Activated naive CD8-positive, alpha-beta T cell treated with anti-CD3 and anti-CD28 coated beads, Interleukin-2, amount 50 U/mL, for 16 hours (primary cell): Measurements from ENCODE around the gene ARHGDIB.

Source experiments
- DNase-seq: peaks from one replicate; pipeline ENCODE4 v3.0.0-alpha.2; 2020; ENCODE audit warnings: low read depth, low spot score

The ARHGDIB gene

GRCh38 chr12:14930299-14930698 is 31.1 kb downstream of the ARHGDIB start:
- DNase-seq = no peak

- DNase-seq = no peak
Observed at GRCh38 chr12:14928931-14929330, 32.5 kb downstream of the ARHGDIB start.

- DNase-seq = no peak
Observed at GRCh38 chr12:14927267-14927666, 34.1 kb downstream of the ARHGDIB start.

DNA sequence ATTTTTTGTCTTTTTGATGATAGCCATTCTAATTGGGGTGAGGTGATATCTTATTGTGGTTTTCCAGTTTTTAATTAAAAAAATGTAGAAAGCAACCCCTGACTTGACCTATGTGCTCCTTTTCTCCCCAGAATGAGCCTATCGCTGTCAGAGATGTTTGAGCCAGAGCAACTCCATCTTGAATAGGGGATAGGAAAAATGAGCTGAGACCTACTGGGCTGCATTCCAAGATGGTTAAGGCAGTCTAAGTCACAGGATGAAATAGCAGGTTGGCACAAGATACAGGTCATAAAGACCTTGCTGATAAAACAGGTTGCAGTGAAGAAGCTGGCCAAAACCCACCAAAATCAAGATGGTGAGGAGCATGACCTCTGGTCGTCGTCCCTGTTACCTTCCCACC is 36.9 kb downstream of the ARHGDIB start:
- DNase-seq = no peak

DNA sequence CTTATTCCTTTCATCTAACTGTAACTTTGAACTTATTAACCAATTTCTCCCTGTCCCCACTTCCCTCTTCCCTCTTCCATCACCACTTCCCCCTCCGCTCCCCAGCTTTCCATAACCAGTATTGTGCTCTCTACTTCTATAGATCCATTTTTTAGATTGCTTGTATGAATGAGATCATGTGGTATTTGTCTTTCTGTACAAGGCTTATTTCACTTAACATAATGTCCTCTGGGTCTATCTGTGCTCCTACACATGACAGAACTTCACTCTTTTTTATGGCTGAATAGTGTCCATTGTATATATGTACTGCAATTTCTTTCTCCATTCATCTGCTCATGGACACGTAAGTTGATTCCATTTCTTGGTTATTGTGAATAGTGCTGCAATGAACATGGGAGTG is 37.5 kb downstream of the ARHGDIB start:
- no peak for DNase-seq

DNA sequence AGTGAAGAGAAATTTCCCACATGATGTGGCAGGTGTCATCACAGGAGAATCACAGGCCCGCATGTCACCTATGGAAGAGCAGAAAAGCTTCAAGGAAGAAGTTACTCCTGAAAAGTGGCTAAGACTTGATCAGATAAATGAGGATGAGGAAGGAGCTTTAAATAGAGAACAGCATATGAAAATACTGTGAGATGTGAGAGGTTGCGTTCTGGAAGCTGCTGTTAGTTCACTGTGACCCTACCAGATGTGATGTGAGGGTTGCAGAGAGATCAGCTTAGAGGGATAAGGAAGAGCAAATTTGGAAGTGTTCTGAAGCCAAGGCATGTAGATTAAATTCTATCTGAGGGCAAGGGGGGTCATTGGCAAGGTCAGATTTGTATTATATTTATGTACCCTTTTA is 40.2 kb downstream of the ARHGDIB start:
- DNase-seq = no peak

GRCh38 chr12:14920475-14921126 is 40.8 kb downstream of the ARHGDIB start:
- no peak for DNase-seq

GRCh38 chr12:14919455-14919854 is 41.9 kb downstream of the ARHGDIB start:
- no peak for DNase-seq

GRCh38 chr12:14915736-14916135 is 45.7 kb downstream of the ARHGDIB start:
- DNase-seq = no peak

GRCh38 chr12:14913381-14913781 is 48.0 kb downstream of the ARHGDIB start:
- DNase-seq = no peak

DNA sequence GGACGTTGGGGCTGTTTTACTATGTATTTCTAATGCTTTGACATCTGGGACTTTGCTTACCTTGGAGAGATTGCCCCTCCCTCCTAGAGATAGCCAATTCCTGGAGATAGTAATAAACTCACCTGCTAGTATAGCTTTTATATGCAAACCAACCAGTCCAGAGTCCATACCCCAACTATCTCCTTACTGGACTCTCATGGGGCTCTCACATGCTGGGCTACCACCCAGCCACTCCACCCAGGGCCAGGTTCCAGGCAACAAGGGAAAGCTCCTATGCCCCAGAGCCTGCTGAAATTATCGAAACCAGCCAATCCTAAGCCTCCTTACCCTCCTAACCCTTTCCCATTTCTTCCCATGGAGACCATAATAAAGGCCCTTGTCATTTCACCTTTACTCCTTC is 50.3 kb downstream of the ARHGDIB start:
- no peak for DNase-seq

GRCh38 chr12:14910090-14910915 is 51.1 kb downstream of the ARHGDIB start:
- DNase-seq = no peak

DNA sequence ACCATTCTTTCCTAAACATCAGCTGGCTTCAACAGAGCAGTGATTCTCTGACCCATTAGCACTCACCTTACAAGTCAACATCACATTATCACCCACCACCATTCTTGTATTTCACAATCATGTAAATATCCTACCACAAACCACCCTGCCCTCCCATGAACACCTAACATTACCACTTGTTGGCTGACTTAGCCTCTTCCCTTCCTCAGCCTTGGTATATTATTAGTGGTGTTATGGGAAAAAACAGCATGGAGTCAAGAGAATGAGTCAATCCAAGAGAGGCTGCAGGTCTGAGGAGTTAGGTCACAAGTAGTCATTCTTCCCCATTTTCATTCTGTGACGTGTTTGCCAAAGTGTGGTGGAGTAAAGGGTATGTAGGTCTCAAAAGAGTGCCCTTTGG is 53.4 kb downstream of the ARHGDIB start:
- DNase-seq = no peak

- no peak for DNase-seq
Observed at GRCh38 chr12:14906114-14906513, 55.3 kb downstream of the ARHGDIB start.

DNA sequence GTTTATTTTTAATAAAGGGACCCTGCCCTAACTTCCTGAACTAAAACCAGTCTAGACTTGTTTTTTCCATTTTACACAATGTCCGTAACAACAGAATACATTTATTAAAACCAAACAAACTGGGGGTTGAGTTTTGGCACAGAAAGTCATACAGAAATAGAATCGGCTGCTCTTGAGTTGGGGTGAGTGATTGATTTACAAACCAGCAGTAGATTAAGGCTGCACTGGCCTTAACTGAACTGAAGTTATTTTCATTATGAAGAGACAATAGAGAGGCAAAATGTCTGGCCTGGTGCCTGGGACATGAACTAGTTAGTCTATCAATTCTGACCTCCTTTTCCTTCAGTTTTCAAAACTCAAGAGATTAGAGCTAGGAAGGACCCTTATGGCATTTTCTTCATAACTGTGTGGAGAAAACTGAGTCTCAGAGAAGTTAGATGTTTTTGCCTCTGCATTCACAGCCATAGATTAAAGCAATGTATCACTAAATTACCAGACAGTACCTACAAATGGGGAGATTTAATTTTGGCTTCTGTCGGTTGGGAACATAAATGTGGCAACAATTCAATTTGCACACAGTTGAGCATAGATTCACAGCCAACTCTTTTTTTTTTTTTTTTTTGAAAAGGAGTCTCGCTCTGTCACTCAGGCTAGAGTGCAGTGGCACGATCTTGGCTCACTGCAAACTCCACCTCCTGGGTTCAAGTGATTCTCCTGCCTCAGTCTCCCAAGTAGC is 56.0 kb downstream of the ARHGDIB start:
- no peak for DNase-seq

DNA sequence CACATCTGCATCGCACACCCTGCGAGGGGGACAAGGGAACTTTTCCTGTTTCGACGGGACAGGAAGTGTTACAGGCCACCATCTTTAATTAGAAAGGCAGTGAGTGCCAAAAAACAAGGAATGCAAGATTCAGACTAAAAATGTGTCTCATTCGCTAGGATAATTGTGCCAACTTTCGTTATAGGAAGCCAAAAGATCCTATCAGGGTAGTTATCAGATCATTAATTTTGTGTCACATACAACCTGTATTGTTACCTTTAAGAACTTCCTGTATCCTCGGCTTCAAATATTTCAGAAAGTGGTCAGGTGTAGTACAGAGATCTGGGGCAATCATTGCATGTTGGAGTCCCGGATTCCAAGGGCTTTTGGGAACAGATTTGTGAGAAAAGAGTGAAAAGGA is 56.5 kb downstream of the ARHGDIB start:
- DNase-seq = no peak

GRCh38 chr12:14903386-14904098 is 57.9 kb downstream of the ARHGDIB start:
- no peak for DNase-seq

DNA sequence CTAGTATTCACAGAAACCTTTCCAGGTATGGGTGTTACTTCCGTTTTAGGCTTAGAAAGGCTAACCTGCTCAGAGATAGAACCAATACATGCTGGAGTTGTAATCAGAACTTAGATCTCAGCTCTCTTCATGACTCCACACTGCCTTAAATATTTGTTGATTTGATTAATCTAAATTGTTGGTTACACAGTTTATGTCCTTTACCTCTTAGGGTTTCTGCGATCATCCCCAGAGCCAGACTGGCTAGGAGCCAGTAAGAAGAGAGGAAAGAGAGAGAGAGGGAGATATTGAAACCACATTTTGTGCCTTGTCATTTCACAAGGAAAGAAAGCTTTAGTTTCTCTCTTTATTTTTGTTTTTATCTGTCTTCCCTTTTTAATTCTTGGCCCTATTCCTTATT is 58.9 kb downstream of the ARHGDIB start:
- DNase-seq = no peak

DNA sequence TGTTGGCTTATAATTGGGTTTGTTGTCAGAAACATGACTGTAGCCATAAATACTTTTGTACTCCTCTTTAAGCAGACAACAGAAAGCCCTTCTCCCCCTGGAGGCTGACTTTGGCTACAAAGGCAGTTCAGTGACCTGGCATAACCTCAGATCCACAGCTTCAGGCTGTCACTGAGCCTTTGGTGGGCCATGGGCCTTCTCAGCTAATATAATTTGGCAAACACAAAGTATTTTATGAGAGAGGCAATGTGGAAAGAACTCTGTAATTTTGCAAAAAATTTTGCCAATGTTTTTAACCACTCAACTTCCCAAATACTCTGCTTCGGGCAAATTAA is 60.2 kb downstream of the ARHGDIB start:
- no peak for DNase-seq

DNA sequence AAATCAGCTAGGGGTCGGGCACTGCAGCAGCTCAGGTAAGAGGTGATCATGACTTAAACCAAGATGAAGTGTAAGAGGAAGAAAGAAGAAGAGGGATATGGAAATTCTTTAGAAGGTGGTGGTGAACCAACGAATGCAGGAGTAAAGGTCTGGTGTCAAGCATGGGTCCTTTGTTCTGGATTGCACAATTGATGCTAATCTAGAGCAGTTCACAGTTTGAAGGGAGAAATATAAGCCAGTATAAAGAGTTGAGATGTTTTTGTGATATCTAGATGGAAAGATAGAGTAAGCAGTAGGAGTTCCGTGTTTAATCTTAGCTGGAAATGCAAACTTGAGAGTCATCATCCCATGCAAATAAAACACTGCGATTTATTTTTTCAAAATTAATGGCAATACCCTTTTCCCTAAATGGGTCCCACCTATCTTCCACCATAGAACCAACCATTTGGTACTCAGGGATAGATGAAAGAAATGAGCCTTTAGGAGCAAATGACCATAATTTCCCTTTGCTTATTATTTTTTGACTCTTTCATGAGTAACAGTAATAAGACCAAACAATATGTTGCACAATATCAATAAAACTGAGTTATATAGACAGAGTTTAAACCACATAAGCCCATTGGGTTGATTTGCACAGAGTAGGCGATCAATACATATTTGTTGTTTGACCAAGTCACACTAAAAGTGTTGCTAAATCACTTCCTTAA is 60.7 kb downstream of the ARHGDIB start:
- no peak for DNase-seq

DNA sequence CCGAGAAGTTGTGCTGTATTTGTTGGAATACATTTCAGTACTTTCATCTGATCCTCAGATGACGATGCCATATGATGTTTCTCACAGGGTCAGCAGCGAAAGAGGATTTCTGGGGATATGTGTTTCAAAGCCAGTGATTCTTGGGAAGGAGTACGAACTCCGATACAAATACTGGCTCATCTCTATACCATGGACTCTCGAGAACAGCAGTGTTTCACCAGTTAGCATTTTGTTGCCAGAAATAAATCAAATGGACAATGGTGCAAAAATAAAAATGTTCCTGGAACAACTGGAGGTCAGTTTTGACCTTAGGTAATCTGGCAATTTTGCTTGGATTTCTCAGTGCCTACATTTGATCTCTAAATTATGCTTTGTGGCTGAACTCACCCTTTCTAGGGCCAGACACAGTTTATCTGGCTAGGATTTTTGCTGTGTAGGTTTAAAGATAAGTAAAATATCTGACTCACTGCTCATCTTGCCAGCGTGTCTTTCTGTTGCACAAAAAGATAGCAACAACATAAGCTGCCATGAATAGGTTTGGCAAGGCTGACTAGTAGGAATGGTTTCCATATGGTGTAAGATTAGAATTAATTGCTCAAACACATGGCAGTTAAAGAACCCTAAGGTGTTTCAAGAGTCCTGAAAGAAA is 64.8 kb downstream of the ARHGDIB start:
- DNase-seq = no peak
